NCI-H82 (cell line): ENCODE data around the gene WDR48.

ENCODE experiments used
- DNase-seq: peaks from one replicate; lab custom pipeline; 2025; lab: John Stamatoyannopoulos, UW

Gene WDR48

GRCh38 chr3:39124876-39125840 lies 73.3 kb downstream of the WDR48 start:
- DNase-seq, result peak; percentile 17

DNA sequence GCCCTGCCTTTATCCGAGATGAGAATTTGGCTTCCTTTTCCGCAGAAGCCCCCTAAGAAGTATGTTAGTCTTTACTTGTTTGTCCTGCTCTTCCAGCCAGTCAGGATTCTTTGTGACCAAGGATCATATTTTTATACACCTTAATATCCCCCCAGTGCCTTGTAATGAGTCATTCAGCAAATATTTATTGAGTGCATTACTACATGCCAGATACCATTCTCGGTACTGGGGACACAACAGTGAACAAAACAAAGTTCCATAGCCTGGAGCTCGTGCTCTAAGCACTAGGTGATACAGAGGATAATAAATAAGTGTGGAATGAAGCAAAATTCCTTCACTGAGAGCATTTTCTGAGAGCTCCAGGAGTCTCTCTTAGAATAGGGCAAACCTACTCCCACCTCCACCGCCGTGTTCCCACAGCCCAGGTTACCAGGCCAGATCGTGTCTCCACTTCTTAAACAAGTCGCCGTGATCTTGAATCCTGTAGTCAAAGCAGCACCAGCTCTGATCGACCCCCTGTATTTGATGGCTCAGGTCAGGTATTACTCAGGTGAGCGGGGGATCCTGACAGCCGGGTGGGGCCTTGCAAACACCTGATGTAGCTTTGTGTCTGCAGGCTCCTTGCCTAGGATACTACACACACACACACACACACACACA lies 74.2 kb downstream of the WDR48 start:
- no peak for DNase-seq

- peak; percentile 80 for DNase-seq
Observed at GRCh38 chr3:39126532-39127071, 74.8 kb downstream of the WDR48 start.

DNA sequence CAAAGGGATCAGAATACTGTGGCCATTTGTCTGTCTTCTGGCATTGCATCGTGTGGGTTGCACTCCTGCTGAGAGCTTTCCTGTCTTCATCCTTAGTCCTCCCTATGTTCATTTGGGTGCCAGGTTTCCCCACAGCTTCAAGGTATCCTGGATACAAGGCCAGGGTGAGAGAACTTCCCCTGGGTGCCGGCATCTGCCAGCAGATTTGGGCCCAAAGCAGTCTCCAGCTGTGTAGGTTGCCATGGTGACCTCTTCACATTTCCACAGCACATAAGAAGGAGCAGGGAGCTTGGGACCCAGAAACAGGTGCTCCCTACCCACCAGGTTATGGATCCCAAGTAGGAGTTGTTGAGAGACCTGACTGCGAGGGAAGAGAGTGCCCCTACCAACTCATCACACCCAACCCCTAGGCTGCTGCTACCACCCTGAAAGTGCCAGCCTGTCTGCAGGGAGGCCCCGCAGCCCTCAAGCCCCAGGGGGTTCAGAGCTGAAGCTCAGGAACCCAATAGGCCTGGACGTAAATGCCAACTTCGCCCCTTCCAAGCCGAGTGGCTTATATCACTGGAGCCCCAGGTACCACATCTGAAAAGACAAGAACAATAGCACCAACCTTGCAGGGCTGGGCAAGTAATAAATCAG lies 75.6 kb downstream of the WDR48 start:
- DNase-seq, result no peak

- no peak for DNase-seq
Observed at GRCh38 chr3:39127908-39128304, 76.1 kb downstream of the WDR48 start.

DNA sequence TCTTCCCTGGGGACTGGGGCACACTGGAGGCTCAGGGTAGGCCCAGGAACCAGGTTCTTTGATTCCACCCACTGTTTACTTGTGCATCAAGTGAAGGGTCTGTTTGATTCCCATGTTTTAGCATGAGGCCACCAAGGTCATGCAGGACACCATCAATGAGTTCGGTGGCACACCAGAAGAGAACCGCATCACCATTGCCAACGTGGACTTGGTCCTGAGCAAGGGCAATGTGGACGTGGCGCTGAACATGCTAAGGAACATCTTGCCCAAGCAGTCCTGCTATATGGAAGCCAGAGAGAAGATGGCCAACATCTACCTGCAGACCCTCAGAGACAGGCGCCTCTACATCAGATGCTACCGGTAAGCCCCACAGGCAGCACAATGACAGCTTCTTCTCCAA lies 77.1 kb downstream of the WDR48 start:
- DNase-seq, result no peak

DNA sequence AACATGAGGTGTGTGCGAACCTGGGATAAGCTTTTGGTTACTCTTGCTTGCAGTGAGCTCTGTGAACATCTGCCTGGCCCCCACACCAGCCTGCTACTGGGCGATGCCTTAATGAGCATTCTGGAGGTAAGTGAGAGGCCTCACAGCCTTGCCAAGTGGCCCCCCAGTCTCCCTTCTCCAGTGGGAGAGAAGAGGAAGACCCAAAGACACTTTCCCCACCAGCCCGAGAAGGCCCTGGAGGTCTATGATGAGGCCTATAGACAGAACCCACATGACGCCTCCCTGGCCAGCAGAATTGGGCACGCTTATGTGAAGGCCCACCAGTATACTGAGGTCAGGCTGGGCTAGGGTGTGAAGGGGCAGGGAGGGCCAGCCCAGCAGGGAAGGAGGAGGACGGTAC lies 78.2 kb downstream of the WDR48 start:
- no peak for DNase-seq

- peak; percentile 65 for DNase-seq
Observed at GRCh38 chr3:39130693-39131265, 79.0 kb downstream of the WDR48 start.

- peak; percentile 41 for DNase-seq
Observed at GRCh38 chr3:39132096-39133092, 80.6 kb downstream of the WDR48 start.

DNA sequence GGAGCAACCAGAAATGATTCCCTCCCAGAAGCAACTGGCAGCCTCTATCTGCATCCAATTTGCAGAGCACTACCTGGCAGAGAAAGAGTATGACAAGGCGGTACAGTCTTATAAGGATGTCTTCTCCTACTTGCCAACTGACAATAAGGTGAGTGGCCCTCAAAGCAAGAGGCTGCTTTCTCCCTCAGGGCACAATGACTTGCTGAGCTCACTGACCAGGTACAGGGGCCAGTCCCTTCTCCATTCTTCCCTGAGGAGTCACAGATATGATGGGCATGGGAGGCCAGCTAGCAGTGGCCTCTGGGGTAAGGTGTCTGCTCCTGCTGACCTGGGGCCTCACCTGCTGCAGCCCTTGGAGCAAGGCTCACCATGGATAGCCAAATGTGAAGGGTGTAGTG lies 81.3 kb downstream of the WDR48 start:
- no peak for DNase-seq

GRCh38 chr3:39133822-39134221 lies 82.0 kb downstream of the WDR48 start:
- DNase-seq, result no peak

GRCh38 chr3:39134305-39134704 lies 82.5 kb downstream of the WDR48 start:
- no peak for DNase-seq

DNA sequence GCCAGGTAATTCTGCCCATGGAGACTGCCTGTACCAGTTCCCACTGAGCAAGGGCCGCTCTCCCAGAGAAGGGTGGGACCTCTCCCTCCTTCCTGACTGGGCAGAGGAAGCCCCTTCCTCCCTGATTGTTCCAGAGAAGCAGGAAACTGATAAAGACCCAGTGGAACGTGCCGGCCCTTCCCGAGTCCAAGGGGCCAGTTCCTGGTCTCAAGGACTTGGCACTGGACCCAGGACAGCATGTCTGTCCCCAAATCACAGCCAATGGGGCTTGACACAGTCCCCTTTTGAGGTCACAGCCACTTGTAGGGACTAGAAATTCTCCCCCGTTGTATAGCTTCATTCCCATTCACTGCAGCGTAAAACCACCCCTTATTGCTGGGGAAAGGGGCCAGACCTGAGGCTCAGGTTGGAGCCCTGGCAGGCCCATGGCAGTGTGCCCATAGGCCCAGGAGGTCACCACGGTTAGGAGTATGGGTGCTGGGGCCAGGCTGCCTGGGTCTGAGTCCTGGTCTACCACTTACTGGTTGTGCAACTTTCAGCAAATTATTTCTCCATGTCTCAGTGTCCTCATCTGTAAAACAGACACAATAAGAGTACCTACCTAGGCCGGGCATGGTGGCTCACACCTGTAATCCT lies 83.5 kb downstream of the WDR48 start:
- no peak for DNase-seq

DNA sequence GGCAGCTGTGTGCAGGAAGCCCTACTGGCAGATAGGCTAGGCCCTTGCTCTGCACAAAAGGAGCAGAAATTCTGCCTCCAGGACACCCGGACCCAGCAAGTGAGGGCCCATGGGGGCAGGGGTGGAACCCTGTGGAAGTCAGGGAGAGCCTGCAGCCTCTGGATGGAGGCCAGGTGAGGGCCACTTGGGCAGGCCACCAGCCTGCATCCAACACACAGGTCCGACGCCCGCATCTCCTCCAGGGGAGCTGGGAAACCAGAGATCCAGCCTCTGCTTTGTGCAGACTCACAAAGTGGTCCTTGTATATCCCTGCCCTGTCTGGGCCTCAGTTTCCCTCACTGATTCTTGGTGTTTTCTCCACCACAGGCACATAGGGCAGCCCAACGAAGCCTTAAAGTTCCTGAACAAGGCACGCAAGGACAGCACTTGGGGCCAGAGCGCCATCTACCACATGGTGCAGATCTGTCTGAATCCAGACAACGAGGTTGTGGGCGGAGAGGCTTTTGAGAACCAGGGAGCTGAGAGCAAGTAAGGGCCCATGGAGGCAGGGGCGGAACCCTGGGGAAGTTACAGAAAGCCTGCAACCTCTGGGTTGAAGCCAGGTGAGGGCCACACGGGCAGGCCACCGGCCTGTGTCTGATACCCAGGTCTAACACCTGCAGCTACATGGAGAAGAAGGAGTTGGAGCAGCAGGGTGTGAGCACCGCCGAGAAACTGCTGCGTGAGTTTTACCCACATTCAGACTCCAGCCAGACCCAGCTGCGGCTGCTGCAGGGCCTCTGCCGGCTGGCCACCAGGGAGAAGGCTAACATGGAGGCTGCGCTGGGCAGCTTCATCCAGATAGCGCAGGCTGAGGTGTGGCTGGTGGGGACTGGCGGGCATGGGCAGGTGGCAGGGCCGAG lies 85.0 kb downstream of the WDR48 start:
- DNase-seq, result no peak

GRCh38 chr3:39137435-39137936 lies 85.7 kb downstream of the WDR48 start:
- no peak for DNase-seq

GRCh38 chr3:39137991-39138803 lies 86.4 kb downstream of the WDR48 start:
- no peak for DNase-seq

DNA sequence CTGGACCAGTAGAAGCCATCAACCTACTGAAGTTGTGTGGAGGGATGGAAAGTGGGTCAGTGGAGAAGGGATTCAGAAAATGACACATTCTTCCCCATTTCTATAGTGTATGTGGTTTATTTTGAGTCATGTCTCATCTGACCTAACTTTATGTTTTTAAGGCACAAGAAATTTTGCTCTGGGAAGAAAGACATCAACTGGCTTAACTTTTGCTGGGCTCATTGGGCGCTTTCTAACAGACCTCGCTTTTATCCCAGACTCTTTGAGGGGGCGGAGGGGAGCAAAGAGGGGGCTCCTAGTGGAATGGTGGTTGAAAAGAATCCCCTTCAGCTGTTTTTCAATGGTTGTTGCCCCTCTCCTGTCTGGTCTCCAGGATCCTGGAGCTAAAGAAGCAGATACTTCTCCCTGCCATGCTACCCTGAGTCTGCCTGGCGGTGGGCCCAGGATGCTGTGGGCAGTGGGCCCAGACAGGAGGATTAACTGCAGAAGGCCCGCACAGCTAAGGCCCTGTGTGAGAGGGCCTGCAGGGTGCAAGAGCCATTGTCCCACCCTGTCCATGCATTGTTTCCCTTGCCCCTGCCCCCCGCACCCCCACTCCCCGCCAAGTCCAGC lies 87.1 kb downstream of the WDR48 start:
- DNase-seq, result no peak

DNA sequence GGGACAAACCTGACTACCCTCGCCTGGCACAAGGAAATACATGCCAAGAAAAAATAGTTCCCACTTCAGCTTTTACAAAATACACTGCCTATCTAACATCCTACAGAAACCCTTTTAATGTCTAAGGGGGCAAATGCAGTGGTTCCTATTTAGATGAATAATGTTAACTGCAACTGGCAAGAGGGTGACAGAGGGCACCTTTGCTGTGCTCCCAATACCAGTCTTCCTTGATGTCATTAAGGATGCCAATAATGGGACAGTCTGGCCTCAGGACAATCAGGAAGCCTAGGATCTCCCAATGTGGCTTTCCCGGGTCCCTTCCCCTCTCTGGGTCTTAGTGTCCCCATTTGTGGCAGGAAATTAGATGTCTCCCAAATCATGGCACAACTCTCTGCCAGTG lies 87.6 kb downstream of the WDR48 start:
- no peak for DNase-seq
